GM12801 (cell line): ENCODE results near the gene ASB5.

Experiments used
- CTCF ChIP-seq: IDR thresholded peaks from one replicate; pipeline ENCODE4 v1.5.1; 2011; ENCODE audit warnings: control low read depth; ENCODE audit not compliant: insufficient read length; ENCODE audit errors: extremely low read depth

Gene ASB5

GRCh38 chr4:176261481-176261880, 7.5 kb downstream of the ASB5 start:
- no peak for TF ChIP-seq CTCF

GRCh38 chr4:176261018-176261417, 8.0 kb downstream of the ASB5 start:
- TF ChIP-seq CTCF = no peak

GRCh38 chr4:176259330-176260090, 9.5 kb downstream of the ASB5 start:
- TF ChIP-seq CTCF = no peak

- no peak for TF ChIP-seq CTCF
Measured at GRCh38 chr4:176258135-176258534, 10.9 kb downstream of the ASB5 start.

- no peak for TF ChIP-seq CTCF
Measured at GRCh38 chr4:176256921-176257320, 12.1 kb downstream of the ASB5 start.

GRCh38 chr4:176242764-176243347, 26.2 kb downstream of the ASB5 start:
- no peak for TF ChIP-seq CTCF

- no peak for TF ChIP-seq CTCF
Measured at GRCh38 chr4:176241703-176242102, 27.3 kb downstream of the ASB5 start.
